C4-2B (cell line): ENCODE data around the gene SLC13A4.

ENCODE experiments used
- CTCF ChIP-seq: fragments of 450-650 bp; conservative IDR thresholded peaks from 2 replicates; pipeline ENCODE4 v1.5.1; 2017; ENCODE audit warnings: mild to moderate bottlenecking
- ZFX ChIP-seq: fragments of 450-650 bp; IDR thresholded peaks from 2 replicates; pipeline ENCODE4 v1.6.1; 2017

GRCh38 chr7:135759532-135759931 lies 31.5 kb upstream of the SLC13A4 start:
- TF ChIP-seq CTCF, result no peak
- TF ChIP-seq ZFX, result no peak
